ENCODE results near the gene USF1.

DNA sequence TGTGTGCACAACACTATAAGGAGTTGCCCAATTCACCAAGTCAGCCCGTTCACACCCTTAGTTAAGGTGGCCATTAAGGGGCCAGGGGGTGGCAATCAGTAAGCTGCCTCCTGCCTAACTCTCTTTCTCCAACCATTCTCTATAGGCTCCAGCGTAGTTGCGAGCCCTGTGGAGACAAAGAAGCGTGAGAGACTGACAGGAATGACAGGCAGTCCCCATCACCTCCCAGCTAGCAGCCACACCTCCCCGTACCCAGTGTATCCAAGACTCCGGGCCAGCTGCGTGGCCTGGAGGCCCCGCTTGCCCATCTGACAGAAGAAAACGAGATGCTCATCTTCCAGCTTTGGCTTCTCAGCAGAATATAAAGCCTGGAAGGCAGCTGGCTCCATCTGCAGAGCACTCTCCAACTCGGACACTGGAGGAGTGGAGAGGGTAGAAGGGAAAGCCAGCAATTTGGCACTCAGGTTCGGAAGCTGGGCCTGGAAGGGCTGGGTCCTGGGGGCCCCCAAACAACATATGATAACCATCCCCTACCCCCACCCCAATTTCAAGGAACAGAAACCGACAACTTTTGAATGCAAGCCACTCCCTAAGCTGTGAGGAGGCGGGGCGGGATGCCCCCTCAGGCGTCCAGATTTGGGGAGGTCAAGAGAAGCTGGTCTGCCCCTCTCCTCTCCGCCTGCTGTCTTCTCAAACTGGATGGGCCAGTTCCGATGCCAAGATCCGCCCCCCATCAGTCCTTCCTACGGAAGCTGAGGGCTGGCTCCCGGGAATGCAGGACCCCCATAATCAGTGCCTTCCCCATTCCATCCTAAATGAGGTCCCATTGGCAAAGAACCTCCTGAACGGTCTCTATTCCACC is 7.9 kb downstream of the USF1 start:
- TF ChIP-seq, protein P1, sequence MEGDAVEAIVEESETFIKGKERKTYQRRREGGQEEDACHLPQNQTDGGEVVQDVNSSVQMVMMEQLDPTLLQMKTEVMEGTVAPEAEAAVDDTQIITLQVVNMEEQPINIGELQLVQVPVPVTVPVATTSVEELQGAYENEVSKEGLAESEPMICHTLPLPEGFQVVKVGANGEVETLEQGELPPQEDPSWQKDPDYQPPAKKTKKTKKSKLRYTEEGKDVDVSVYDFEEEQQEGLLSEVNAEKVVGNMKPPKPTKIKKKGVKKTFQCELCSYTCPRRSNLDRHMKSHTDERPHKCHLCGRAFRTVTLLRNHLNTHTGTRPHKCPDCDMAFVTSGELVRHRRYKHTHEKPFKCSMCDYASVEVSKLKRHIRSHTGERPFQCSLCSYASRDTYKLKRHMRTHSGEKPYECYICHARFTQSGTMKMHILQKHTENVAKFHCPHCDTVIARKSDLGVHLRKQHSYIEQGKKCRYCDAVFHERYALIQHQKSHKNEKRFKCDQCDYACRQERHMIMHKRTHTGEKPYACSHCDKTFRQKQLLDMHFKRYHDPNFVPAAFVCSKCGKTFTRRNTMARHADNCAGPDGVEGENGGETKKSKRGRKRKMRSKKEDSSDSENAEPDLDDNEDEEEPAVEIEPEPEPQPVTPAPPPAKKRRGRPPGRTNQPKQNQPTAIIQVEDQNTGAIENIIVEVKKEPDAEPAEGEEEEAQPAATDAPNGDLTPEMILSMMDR (conservative IDR thresholded peaks at IDR 0.05; ENCODE audit: low read length), result no peak
- TF ChIP-seq EZH2phosphoT487 (IDR thresholded peaks at IDR 0.05; ENCODE audit: borderline replicate concordance, low read depth, low read length), result no peak
